Uterus (tissue), 4 donors: ENCODE data around the gene CA10. TPM values are rescaled to one million over a fixed set of nuclear protein-coding genes. Genes with fewer than 3 reads are reported as not detected.

ENCODE experiments used
- DNase-seq, 2 donors: peaks; one replicate each; pipeline ENCODE4 v3.0.0-alpha.2; 2019 to 2020
- H3K27ac ChIP-seq, 2 donors: fragments of 200-600 bp; sonication (generic); 1 replicate in 1 of 2; 2 replicates in 1 of 2; pipeline ENCODE4 v1.5.1; 2016 to 2018
- H3K27me3 ChIP-seq, 2 donors: fragments of 200-600 bp; sonication (generic); one replicate each; pipeline ENCODE4 v1.5.1; 2018 to 2019; ENCODE audit warnings: control low read depth in 1 of 2
- H3K36me3 ChIP-seq, 2 donors: fragments of 200-600 bp; sonication (generic); one replicate each; pipeline ENCODE4 v1.5.1; 2019; ENCODE audit warnings: control low read depth in 1 of 2
- H3K4me1 ChIP-seq, 2 donors: fragments of 200-600 bp; sonication (generic); one replicate each; pipeline ENCODE4 v1.5.1; 2018 to 2019; ENCODE audit warnings: control low read depth in 1 of 2
- H3K4me3 ChIP-seq, 2 donors: fragments of 200-600 bp; sonication (generic); 1 replicate in 1 of 2; 2 replicates in 1 of 2; pipeline ENCODE4 v1.5.1; 2018 to 2019; ENCODE audit warnings: mild to moderate bottlenecking in 1 of 2
- H3K9me3 ChIP-seq, 2 donors: fragments of 200-600 bp; sonication (generic); one replicate each; pipeline ENCODE4 v1.5.1; 2019; ENCODE audit warnings: control low read depth in 1 of 2
- CTCF ChIP-seq, 4 experiments: fragments of 200-600 bp in 2 of 4; fragments of 450-650 bp in 2 of 4; sonication (generic) in 2 of 4; IDR thresholded peaks; one replicate each; pipeline ENCODE4 v1.5.1; 2016 to 2019; ENCODE audit warnings: antibody characterized with exemption in 4 of 4, mild to moderate bottlenecking in 2 of 4, moderate library complexity in 1 of 4
- POLR2A ChIP-seq, 2 donors: fragments of 450-650 bp; IDR thresholded peaks; one replicate each; pipeline ENCODE4 v1.6.1; 2016; ENCODE audit warnings: antibody characterized with exemption in 2 of 2, mild to moderate bottlenecking in 1 of 2, moderate library complexity in 1 of 2
- intact Hi-C: fragments of 100-400 bp; cut with DNase I; formaldehyde crosslinking; loops from one replicate; pipeline ENCODE4 v1.15.1; 2023; ENCODE audit warnings: low total_unique reads
- total RNA-seq, 4 donors: library from RNA; depleted of rRNA in 3 of 4; stranded (reverse); fragments of >200 nt in 3 of 4; gene quantifications; one replicate each; pipeline versions ENCODE4 v1.1.0 to v1.2.4, GENCODE V29; 2014 to 2023
- donor health status: DM: yes; HTN: yes; CAD: no.

The CA10 gene
- total RNA-seq, 4 donors from 2014 or later: 5.3 TPM; not detected in 3

GRCh38 chr17:52124561-52124960 lies 34.0 kb downstream of the CA10 start:
- DNase-seq: no peak
- intact Hi-C loops: no loop called here
- H3K9me3 ChIP-seq: no peaks in the 10 kb centered on the region
- no peak overlapping the region for H3K4me3 ChIP-seq
- no peaks in the 10 kb centered on the region for H3K27me3 ChIP-seq
- no peak overlapping the region for H3K27ac ChIP-seq
- no peaks in the 10 kb centered on the region for H3K4me1 ChIP-seq
- TF ChIP-seq CTCF (IDR thresholded peaks at IDR 0.05): no peak
- no peak for TF ChIP-seq POLR2A (IDR thresholded peaks at IDR 0.05)
- H3K36me3 ChIP-seq: no peaks in the 10 kb centered on the region

GRCh38 chr17:52120465-52120864 lies 38.0 kb downstream of the CA10 start:
- no peaks in the 10 kb centered on the region for H3K9me3 ChIP-seq
- no peak for DNase-seq
- no peaks in the 10 kb centered on the region for H3K36me3 ChIP-seq
- H3K27me3 ChIP-seq: no peaks in the 10 kb centered on the region
- no peak overlapping the region for H3K27ac ChIP-seq
- no peak overlapping the region for H3K4me3 ChIP-seq
- intact Hi-C loops: no loop called here
- no peaks in the 10 kb centered on the region for H3K4me1 ChIP-seq
- no peak for TF ChIP-seq POLR2A (IDR thresholded peaks at IDR 0.05)
- TF ChIP-seq CTCF (IDR thresholded peaks at IDR 0.05): no peak

GRCh38 chr17:52110923-52111581 lies 47.5 kb downstream of the CA10 start:
- Histone ChIP-seq H3K9me3 (no peaks in the 10 kb centered on the region), H3K36me3 (no peaks in the 10 kb centered on the region), H3K27ac (no peak overlapping the region), H3K4me3 (no peak overlapping the region), H3K27me3 (peaks cover 0 to 17% of the 10 kb centered on the region in 2 donors), H3K4me1 (no peaks in the 10 kb centered on the region)
- DNase-seq: no peak
- intact Hi-C loops: no loop called here
- TF ChIP-seq POLR2A (IDR thresholded peaks at IDR 0.05): no peak
- TF ChIP-seq CTCF (IDR thresholded peaks at IDR 0.05): no peak

- peak in 1 of 2 donors; percentile 21 for DNase-seq
- H3K27ac ChIP-seq: no peak overlapping the region
- no peaks in the 10 kb centered on the region for H3K36me3 ChIP-seq
- no peaks in the 10 kb centered on the region for H3K9me3 ChIP-seq
- H3K4me3 ChIP-seq: no peak overlapping the region
- no peaks in the 10 kb centered on the region for H3K4me1 ChIP-seq
- H3K27me3 ChIP-seq: peaks cover 0 to 17% of the 10 kb centered on the region in 2 donors
- no peak for TF ChIP-seq POLR2A (IDR thresholded peaks at IDR 0.05)
- TF ChIP-seq CTCF (IDR thresholded peaks at IDR 0.05): peak; percentile 53 to 70 (median 58)
- intact Hi-C loops: no loop called here
These were observed 51.8 kb downstream of the CA10 start for GRCh38 chr17:52106638-52107261.

GRCh38 chr17:52106072-52106471 lies 52.4 kb downstream of the CA10 start:
- intact Hi-C loops: no loop called here
- peaks cover 0 to 17% of the 10 kb centered on the region in 2 donors for H3K27me3 ChIP-seq
- no peaks in the 10 kb centered on the region for H3K9me3 ChIP-seq
- DNase-seq: no peak
- TF ChIP-seq POLR2A (IDR thresholded peaks at IDR 0.05): no peak
- TF ChIP-seq CTCF (IDR thresholded peaks at IDR 0.05): no peak
- no peak overlapping the region for H3K27ac ChIP-seq
- no peaks in the 10 kb centered on the region for H3K36me3 ChIP-seq
- H3K4me3 ChIP-seq: no peak overlapping the region
- no peaks in the 10 kb centered on the region for H3K4me1 ChIP-seq
